ENCODE data around the gene PDIA4.
"Not testable (repeated sequence)": the region's sequence is repeated elsewhere in the genome, so short reads cannot be mapped to it uniquely, and the experiment has no call there.

PDIA4 gene

GRCh38 chr7:149028346-149029109 lies at the start of gene PDIA4:
TSS of gene PDIA4 (minus strand) at chr7:149028505. CDS start at chr7:149028408, 97 bp downstream.
- DNase-seq, result peak; percentile 97

DNA sequence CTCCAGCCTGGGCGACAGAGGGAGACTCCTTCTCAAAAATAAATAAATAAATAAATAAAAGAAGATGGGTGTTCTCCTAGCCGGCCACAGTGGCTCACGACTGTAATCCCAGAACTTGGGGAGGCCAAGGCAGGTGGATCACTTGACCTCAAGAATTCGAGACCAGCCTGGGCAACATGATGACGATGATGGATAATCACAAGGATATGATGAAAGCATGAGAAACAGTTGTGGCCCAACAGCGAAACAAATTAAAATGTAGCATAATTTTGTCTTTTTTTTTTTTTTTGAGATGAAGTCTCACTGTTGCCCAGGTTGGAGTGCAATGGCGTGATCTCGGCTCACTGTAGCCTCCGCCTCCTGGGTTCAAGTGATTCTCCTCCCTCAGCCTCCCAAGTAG lies 49.3 kb upstream of the PDIA4 start:
- no peak for DNase-seq

- DNase-seq, result no peak
Measured at GRCh38 chr7:149075286-149075685, 47.0 kb upstream of the PDIA4 start.

DNA sequence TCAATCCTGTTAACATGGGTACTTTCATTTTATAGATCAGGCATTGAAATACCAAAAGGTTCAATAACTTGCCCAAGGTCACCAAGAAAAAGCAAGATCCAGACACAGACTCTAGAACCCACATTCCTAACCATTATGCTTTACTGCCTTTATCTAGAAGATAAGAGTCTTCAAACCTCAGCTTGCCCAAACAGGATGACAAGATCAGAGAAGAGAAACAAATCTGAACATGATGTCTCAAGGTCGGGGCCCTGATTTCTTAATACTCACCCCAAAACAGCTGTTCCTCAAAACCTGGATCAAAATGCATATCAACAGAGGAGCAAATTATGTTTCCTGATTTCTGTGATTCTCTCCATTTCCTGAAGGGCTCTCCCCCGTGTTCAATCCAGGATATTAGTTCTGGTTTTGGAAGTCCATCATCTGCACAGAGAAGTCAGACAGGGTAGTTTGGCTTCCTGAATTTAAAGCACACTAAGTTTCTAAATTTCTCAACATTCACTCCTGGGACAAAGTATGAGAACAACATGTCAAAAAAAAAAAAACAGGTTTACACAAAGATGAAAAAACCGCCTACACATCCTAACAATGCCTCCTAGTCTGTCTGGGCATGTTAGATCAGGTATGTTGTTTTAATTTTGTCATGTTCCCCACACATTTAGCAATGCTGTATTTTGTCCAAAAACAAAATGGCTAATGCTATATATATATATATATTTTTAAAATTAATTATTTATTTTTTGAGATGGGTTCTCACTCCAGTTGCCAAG lies 46.0 kb upstream of the PDIA4 start:
- DNase-seq, result no peak

GRCh38 chr7:149072438-149072775 lies 44.1 kb upstream of the PDIA4 start:
- no peak for DNase-seq

- DNase-seq, result no peak
Measured at GRCh38 chr7:149071641-149072437, 43.5 kb upstream of the PDIA4 start.

GRCh38 chr7:149071182-149071635 lies 42.9 kb upstream of the PDIA4 start:
- no peak for DNase-seq

GRCh38 chr7:149070372-149071125 lies 42.2 kb upstream of the PDIA4 start:
- no peak for DNase-seq

- no peak for DNase-seq
Measured at GRCh38 chr7:149067869-149068268, 39.6 kb upstream of the PDIA4 start.

DNA sequence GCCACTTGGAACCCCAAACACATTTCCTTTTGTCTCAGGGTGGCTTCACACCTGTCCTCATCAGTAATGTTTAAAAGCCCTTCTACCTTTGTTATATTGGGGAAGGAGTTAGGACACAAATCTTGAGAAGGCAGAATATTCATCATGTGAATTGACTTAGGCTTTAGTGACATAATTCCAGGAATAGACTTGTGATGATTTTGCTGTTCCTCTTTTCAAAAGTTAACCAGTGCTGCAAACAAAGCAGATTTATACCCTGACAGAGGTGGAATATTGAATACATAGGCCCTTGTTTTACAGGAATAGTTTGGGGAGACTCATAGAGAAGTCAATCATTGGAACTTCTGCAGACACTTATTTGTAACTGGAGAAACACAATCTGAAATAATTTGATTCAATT lies 35.2 kb upstream of the PDIA4 start:
- no peak for DNase-seq

DNA sequence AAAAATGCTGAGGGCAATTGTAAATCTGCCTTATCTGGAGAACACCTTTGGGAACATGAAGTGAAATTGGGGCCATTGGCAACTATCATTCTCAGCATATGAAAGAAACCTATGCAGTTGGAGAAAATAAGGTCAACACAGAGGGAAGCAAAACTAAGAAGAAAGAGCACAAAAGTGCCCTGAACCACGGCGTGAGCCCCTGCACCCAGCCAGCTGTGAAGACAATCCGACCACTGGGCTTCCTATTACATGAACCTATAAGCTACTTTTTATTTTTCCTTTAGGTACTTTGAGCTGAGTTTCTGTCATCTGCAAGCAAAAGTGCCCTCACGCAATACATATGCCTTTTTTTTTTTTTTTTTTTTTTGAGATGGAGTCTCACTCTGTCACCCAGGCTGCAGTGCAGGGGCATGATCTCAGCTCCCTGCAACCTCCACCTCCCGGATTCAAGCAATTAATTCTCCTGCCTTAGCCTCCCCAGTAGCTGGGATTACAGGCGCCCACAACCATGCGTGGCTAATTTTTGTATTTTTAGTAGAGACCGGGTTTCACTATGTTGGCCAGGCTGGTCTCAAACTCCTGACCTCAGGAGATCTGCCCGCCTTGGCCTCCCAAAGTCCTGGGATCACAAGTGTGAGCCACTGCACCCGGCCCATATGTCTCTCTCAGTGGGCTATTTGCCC lies 34.1 kb upstream of the PDIA4 start:
- DNase-seq, result not testable (repeated sequence)

- no peak for DNase-seq
Measured at GRCh38 chr7:149060156-149060555, 31.9 kb upstream of the PDIA4 start.

DNA sequence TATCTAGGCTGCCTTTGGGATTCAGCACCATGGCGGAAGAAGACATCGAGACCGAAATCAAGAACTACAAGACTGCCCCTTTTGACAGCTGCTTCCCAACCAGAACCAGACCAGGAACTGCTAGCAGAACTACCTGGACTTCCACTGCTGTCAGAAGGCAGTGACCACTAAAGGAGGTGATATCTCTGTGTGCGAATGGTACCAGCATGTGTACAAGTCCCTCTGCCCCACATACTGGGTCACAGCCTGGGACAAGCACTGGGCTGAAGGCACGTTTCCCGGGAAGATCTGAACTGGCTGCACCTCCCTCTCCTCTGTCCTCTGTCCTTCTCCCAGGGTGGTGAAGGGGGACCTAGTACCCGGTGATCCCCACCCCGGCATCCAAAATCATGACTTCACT lies 25.6 kb upstream of the PDIA4 start:
- DNase-seq, result no peak

GRCh38 chr7:149053384-149053783 lies 25.1 kb upstream of the PDIA4 start:
- DNase-seq, result no peak

DNA sequence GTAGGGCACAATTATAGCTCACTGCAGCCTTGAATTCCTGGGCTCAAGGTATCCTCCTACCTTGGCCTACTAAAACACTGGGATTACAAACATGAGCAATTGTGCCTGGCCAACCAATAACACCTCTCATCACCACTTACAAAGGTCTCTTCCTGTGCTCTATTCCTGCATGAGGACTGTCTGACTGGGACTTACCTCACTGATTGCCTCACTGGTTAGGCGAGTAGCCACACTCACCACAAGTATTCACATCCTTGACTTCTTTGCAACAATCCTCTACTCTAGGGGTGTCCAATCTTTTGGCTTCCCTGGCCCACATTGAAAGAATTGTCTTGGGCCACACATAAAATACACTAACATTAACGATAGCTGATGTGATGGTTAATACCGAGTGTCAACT lies 22.6 kb upstream of the PDIA4 start:
- DNase-seq, result no peak

DNA sequence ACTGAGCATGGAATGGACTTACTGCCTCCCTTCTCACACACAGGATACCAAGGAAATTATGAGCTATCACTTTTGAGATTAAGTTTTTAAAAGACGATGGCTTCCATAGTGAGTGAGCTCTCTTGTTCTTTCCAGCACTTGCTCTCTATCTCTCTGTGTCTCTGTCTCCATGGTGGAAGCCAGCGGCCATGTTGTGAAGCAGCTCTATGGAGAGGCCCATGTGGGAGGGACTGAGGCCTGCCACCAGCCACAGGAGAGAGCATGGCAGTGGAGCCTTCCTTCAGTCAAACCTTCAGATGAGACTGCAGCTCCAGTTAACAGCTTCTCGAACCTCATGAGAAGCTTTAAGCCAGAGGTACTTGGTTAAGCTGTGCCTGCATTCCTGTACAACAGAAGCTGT lies 20.5 kb upstream of the PDIA4 start:
- no peak for DNase-seq

- no peak for DNase-seq
Measured at GRCh38 chr7:149046416-149046815, 18.1 kb upstream of the PDIA4 start.

GRCh38 chr7:149043936-149044335 lies 15.6 kb upstream of the PDIA4 start:
- DNase-seq, result no peak

DNA sequence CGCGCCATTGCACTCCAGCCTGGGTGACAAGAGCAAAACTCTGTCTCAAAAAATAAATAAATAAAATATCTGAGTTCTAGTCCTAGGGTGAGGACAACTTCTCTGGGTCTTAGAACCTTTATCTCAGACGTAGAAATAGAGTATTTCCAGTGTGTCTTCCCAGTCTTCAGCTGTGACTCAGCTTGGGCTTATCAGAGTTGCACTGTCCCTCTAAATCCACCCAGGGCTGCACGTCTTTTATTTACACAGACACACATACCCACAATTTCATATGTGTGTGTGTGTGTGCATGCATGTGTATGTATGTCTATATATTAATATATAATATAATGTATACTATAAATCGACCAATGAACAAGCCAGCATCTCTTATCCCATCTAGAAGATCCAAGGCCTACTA lies 13.0 kb upstream of the PDIA4 start:
- DNase-seq, result no peak

DNA sequence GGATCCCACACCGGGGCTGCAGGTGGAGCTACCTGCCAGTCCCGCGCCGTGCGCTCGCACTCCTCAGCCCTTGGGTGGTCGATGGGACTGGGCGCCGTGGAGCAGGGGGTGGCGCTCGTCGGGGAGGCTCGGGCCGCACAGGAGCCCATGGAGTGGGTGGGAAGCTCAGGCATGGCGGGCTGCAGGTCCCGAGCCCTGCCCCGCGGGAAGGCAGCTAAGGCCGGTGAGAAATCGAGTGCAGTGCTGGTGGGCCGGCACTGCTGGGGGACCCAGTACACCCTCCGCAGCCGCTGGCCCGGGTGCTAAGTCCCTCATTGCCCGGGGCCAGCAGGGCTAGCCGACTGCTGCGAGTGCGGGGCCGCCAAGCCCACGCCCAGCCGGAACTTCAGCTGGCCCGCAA lies 10.3 kb upstream of the PDIA4 start:
- not testable (repeated sequence) for DNase-seq

DNA sequence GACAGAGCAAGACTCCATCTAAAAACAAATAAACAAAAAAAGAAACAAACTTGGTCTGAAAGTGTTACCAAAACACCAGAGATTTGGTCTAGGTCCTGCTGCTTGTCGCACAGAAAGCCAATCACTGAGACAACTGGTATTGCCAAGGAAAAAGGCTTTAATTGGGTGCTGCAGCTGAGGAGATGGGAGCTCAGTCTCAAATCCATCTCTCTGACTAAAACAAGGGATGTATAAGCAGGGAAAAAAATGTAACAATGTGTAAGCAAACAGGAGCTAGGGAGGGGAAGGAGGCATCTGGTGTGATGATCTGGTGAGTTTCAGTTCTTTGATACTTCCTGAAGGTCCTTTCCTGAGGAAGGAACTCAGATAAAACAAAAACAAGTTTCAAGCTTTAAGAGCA lies 8.4 kb upstream of the PDIA4 start:
- DNase-seq, result no peak

GRCh38 chr7:149031353-149031910 lies 3.1 kb upstream of the PDIA4 start:
- DNase-seq, result no peak

Data from NCI-H2081 treated with DMSO at 0.1 percent for 48 hours (cell line).